Activated CD4-positive, alpha-beta T cell treated with anti-CD3 and anti-CD28 coated beads, Interleukin-2, amount 50 U/mL, for 1 hour (primary cell): ENCODE results near the gene ACTRT3.
A peak's percentile ranks its signal among the peaks of the same experiment; 100 is the strongest.
"Not testable (repeated sequence)": the region's sequence is repeated elsewhere in the genome, so short reads cannot be mapped to it uniquely, and the experiment has no call there.

Source experiments
- DNase-seq: peaks from one replicate; pipeline ENCODE4 v3.0.0-alpha.2; 2020

The ACTRT3 gene

DNA sequence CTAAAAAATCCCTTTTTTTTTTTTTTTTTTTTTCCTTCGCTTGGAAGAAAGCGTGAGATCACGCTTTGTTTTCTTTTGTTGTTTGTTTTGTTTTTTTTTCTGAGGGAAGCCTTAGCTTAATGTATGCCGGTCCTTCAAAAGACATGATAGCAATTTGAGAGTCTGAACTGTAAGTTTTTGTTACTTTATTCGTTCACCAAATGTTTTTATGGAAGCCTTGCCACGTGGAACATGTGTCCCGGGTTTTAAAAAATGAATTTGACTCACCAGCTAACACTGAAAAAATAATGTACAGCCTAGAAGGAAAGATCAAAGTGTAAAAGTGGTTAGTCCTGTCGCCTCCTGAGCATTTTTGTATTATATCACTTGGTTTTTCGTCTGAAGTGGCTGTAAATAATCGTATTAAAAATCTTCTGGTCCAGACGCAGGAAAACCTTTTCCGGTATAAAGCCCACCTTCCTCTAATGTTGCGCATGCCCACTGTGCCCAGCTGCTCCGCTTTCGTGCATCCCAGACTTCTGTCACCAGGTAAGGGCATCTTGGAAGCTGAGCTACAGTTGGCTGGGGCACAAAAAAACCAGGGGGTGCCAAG, 3.0 kb upstream of the ACTRT3 start:
- DNase-seq = no peak

DNA sequence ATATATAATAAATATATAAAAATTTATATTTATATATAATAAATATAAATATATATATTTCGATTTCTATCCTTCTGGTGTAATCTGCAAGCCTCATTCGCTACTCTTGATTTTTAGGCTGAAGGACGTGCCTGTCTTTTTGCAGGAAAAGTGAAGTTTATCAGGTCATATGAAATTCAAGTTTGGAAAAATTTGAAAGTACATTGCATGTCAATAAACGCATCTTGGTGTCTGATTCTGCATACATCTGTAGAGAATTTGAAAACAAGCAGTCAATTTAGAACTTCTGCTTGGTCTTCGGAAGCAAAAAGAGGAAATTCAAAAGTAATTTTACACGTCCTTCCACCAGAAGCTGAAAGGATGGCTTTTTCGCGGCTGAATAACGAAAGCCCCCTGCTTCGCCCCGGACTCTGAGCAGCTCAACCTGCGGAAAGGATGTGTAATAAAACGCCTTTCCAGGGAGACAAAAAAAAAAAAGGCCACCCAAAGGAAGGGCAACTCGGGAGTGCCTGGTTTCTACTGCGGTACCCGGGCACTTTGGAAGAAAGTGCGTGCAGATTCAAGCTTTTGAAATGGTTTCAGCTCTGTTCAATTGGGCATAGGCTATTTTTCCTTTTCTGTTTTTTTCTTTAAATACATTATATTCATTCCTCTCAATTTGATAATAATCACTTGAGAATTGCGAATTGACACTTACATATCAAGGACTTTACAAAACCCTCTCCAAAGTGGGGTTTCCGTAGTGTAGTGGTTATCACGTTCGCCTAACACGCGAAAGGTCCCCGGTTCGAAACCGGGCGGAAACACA, 2.3 kb upstream of the ACTRT3 start:
- peak; percentile 52 for DNase-seq

GRCh38 chr3:169764882-169765612, 4.3 kb downstream of the ACTRT3 start, which contains the start of gene TERC:
TERC (minus strand) TSS chr3:169765060.
- peak; percentile 90 for DNase-seq

DNA sequence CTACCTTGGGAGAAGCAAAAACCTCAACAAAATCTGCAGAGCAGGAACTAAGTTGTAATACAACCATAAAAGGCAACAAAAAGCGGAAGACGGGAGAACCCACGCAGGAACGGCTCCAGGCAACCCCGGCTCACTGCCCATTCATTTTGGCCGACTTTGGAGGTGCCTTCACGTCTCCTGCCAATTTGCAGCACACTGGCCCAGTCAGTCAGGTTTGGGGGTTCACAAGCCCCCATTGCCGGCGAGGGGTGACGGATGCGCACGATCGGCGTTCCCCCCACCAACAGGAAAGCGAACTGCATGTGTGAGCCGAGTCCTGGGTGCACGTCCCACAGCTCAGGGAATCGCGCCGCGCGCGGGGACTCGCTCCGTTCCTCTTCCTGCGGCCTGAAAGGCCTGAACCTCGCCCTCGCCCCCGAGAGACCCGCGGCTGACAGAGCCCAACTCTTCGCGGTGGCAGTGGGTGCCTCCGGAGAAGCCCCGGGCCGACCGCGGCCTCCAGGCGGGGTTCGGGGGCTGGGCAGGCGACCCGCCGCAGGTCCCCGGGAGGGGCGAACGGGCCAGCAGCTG, 5.0 kb downstream of the ACTRT3 start:
- peak; percentile 57 for DNase-seq

DNA sequence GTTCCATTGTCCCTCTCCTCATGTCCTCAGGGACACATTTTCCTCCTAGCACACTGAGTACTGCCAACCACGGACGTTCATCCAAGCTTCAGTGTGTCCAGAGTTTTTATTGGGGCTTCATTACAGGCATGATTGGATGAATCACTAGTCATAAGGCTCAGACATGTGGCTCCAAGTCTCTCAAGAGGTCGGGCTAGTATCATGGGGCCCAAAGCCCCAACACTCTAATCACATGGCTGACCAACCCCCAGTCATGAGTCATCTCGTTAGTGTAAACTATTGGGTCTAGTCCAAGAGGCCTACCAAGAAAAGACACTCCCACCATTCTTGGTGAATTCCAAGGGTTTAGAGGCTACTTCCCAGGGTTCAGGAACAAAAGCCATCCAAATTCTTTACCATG, 8.9 kb downstream of the ACTRT3 start:
- no peak for DNase-seq

- no peak for DNase-seq
These were observed 10.1 kb downstream of the ACTRT3 start for GRCh38 chr3:169759256-169759655.

- DNase-seq = no peak
These were observed 10.9 kb downstream of the ACTRT3 start for GRCh38 chr3:169758359-169758994.

DNA sequence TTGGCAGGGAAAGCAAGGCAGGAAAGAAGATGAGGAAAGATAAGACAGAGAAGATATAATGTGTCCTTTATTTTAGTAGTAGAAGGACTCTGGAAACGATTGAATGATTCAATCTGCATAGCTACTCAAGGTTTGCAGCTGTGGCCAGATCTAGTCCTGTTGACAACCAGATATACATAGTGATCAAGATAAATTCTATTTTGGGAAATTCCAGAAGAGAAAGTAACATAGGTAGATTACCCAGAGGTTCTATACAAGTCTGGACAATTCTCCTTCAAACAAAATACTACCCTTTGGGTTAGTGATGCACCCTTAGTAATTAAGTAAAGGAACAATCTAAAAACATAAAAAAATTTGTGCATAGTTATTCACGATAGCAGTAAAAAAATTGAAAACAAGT, 13.9 kb downstream of the ACTRT3 start:
- DNase-seq = no peak

GRCh38 chr3:169754711-169755110, 14.7 kb downstream of the ACTRT3 start:
- DNase-seq = no peak

DNA sequence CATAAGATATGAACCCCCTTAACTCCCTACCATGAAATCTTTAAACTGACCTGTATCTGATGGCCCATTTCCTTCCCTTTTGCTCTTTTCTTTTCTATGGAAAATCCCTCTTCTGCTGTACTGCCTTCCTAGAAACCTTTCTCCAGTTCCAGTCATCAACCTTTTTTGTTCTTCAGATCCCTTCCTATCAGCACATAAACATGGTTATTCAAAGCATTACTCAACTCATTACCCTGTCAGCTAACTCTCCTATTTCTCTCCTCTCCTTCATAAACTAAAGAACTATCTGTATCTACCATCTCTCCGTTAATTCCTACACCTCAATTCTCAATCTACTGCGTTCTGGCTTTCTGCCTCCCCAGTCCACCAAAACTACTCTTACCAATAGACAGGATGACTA, 17.5 kb downstream of the ACTRT3 start:
- DNase-seq = no peak

- no peak for DNase-seq
These were observed 18.7 kb downstream of the ACTRT3 start for GRCh38 chr3:169750665-169751064.

DNA sequence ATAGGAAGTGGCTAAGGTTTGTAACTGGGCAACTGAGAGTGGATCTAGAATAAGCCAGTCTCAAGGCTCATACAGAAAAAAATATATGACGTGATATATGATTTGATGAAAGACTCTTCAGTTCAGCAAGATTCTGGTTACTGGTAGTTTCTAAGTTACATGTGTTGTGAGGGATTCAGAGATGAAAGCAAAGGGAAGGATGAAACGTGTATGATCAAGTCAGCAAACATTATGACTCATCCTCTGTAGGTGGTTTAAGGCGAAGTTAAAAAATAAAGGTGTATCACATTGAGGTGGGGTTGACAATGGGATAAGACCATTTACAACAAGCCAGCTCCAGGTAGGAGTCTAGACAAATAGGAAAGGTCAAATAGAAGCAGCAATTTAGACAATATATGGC, 20.7 kb downstream of the ACTRT3 start:
- no peak for DNase-seq

GRCh38 chr3:169746924-169747323, 22.4 kb downstream of the ACTRT3 start:
- DNase-seq = no peak

- DNase-seq = no peak
These were observed 24.9 kb downstream of the ACTRT3 start for GRCh38 chr3:169744366-169745054.

DNA sequence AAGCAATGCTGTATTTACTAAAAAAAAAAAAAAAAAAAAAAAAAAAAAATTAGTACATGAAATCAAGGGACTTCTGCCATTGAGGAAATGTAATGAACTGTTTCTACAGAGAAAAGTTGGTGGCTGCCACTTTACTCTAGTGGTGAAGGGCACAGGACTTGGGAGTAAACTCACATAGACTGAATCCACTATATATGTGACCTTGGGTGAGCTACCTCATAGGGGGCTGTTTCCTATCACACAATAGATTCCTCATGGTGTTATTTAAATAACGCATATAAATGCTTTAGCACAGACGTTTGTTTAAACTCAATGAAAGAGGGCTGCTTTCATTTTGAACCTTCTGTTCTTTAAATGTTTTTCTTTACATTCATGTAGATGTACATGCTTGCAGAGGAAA, 30.3 kb downstream of the ACTRT3 start:
- DNase-seq = no peak

DNA sequence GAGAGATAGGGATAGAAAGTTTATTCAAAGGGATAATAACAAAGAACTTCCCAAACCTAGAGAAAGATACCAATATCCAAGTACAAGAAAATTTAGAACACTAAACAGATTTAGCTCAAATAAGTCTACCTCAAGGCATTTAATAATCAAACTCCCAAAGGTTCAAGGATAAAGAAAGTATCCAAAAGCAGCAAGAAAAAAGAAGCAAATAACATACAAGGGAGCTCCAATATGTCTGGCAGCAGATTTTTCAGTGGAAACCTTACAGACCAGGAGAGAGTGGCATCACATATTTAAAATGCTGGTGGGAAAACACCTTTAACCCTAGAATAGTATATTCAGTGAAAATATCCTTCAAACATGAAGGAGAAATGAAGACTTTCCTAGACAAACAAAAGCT, 37.5 kb downstream of the ACTRT3 start:
- not testable (repeated sequence) for DNase-seq

GRCh38 chr3:169722724-169723123, 46.6 kb downstream of the ACTRT3 start:
- no peak for DNase-seq

- DNase-seq = not testable (repeated sequence)
These were observed 50.9 kb downstream of the ACTRT3 start for GRCh38 chr3:169718415-169718814.
